ENCODE measurements around the gene SLC25A1.

The SLC25A1 gene

GRCh38 chr22:19195796-19196731 lies 17.5 kb upstream of the SLC25A1 start:
- no peaks in the 10 kb centered on the region for H3K4me1 ChIP-seq
- no peak overlapping the region for H3K4me3 ChIP-seq
- H3K9me3 ChIP-seq = no peaks in the 10 kb centered on the region
- H3K27ac ChIP-seq = no peak overlapping the region
- TF ChIP-seq CTCF (IDR thresholded peaks at IDR 0.05) = no peak
- intact Hi-C loops (cut with DNase I; ENCODE audit: low total_unique reads) = no loop called here
- DNase-seq = no peak
- H3K36me3 ChIP-seq = peaks cover 0 to 59% (median 28%) of the 10 kb centered on the region in 3 donors
- H3K27me3 ChIP-seq = no peaks in the 10 kb centered on the region

- Histone ChIP-seq H3K4me1 (no peaks in the 10 kb centered on the region), H3K4me3 (no peak overlapping the region), H3K9me3 (no peaks in the 10 kb centered on the region), H3K27me3 (no peaks in the 10 kb centered on the region), H3K27ac (no peak overlapping the region), H3K36me3 (peaks cover 0 to 61% (median 18%) of the 10 kb centered on the region in 3 donors)
- intact Hi-C loops (cut with DNase I; ENCODE audit: low total_unique reads) = no loop called here
- no peak for TF ChIP-seq CTCF (IDR thresholded peaks at IDR 0.05)
- DNase-seq = no peak
These were observed 16.4 kb upstream of the SLC25A1 start for GRCh38 chr22:19194766-19195536.

GRCh38 chr22:19193879-19194278 lies 15.3 kb upstream of the SLC25A1 start:
- Histone ChIP-seq H3K36me3 (peaks cover 0 to 50% (median 18%) of the 10 kb centered on the region in 3 donors), H3K4me1 (no peaks in the 10 kb centered on the region), H3K27me3 (no peaks in the 10 kb centered on the region), H3K4me3 (no peak overlapping the region), H3K9me3 (no peaks in the 10 kb centered on the region), H3K27ac (no peak overlapping the region)
- intact Hi-C loops (cut with DNase I; ENCODE audit: low total_unique reads) = no loop called here
- DNase-seq = no peak
- TF ChIP-seq CTCF (IDR thresholded peaks at IDR 0.05) = no peak

GRCh38 chr22:19187716-19188563 lies 9.4 kb upstream of the SLC25A1 start:
- no peak overlapping the region for H3K27ac ChIP-seq
- no peaks in the 10 kb centered on the region for H3K27me3 ChIP-seq
- TF ChIP-seq CTCF (IDR thresholded peaks at IDR 0.05) = no peak
- no peaks in the 10 kb centered on the region for H3K4me1 ChIP-seq
- DNase-seq = peak in 1 of 2 donors; percentile 29
- H3K9me3 ChIP-seq = no peaks in the 10 kb centered on the region
- no peak overlapping the region for H3K4me3 ChIP-seq
- intact Hi-C loops (cut with DNase I; ENCODE audit: low total_unique reads) = no loop called here
- H3K36me3 ChIP-seq = peaks cover 0 to 31% (median 9%) of the 10 kb centered on the region in 3 donors

All from tibial artery (tissue), 4 donors.